GM08714 (cell line): ENCODE measurements around the gene TIA1.
"Not testable (repeated sequence)": the region's sequence is repeated elsewhere in the genome, so short reads cannot be mapped to it uniquely, and the experiment has no call there.

Experiments
- H3K4me3 ChIP-seq: fragments of 200-500 bp; sonication (Bioruptor generic); 2 replicates; pipeline ENCODE4 v1.5.1; 2014; ENCODE audit warnings: mild to moderate bottlenecking, low read length, inconsistent platforms
- ZNF274 ChIP-seq: IDR thresholded peaks from 2 replicates; pipeline ENCODE4 v1.6.1; 2012; ENCODE audit warnings: mild to moderate bottlenecking, low read depth, low read length

TIA1 gene

DNA sequence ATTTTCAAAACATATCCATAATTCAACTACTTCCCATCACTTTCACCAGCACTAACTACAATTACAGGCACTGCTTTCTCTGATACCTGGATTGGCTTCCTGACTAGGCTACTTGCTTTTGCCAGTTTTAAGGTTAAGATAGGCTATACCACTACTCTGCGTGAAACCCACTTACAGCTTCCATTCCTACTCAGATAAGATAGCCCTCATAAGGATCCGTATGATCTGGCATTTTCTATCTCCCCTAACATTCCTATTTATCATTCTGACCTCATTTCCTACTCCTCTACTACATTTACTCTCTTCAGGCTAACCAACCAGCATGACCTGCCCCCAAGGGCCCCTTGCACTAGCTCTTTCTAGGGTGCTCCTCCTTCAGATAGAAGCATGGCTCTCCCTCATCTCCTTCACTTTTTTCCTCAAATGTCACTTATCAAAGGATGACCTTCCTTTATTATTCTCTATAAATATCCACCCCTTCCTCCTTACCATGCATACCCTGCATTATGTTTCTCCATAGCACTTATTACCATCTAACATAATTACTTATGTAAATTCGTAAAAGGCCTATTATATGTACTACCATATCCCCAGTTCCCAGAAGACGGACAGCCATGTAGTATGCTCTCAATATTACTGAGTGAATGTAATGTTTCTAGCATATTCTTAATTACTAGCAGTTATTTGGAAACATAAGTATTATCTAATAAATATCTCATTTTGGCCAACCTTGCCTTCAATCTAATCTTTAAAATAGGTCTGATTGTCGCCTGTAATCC is 4.4 kb downstream of the TIA1 start:
- no peak overlapping the region for H3K4me3 ChIP-seq
- no peak for TF ChIP-seq ZNF274

- no peak overlapping the region for H3K4me3 ChIP-seq
- TF ChIP-seq ZNF274, result no peak
These were observed 5.9 kb downstream of the TIA1 start for GRCh38 chr2:70242552-70242951.

- no peak overlapping the region for H3K4me3 ChIP-seq
These were observed 7.1 kb downstream of the TIA1 start for GRCh38 chr2:70241340-70241739.

DNA sequence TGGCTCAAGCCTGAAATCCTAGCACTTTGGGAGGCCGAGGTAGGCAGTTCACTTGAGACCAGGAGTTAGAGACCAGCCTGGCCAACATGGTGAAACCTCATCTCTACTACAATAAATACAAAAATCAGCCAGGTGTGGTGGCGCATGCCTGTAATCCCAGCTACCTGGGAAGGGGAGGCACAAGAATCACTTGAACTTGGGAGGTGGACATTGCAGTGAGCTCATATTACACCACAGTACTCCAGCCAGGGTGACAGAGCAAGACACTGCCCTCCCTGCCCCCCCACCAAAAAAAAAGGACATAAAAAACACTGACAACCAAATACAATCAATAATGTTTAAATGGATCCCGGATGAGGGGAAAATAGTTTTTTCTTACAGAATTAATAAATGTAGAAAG is 7.8 kb downstream of the TIA1 start:
- no peak for TF ChIP-seq ZNF274
- no peak overlapping the region for H3K4me3 ChIP-seq

More at GRCh38 chr2:70241340-70241739, 7.1 kb downstream of the TIA1 start:
- no peak for TF ChIP-seq ZNF274

DNA sequence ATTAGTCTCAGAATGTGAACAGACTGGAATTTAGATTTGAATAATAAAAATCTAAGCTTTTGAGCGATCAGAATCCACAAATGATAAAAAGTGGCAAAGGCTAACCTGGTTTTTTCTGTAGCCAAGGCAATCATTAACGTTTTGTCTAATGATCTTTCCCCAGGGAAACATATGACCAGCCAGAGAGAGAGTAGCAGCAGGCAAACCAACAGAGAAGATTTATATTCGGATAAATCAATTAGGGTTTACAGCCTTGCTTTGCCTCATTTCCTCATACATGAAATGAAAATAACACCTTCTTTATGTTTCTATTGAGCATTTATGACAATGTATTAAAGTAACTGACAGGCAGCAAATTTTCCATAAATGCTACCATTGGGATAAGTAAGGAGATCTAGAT is 14.5 kb downstream of the TIA1 start:
- no peak for TF ChIP-seq ZNF274
- H3K4me3 ChIP-seq, result no peak overlapping the region

DNA sequence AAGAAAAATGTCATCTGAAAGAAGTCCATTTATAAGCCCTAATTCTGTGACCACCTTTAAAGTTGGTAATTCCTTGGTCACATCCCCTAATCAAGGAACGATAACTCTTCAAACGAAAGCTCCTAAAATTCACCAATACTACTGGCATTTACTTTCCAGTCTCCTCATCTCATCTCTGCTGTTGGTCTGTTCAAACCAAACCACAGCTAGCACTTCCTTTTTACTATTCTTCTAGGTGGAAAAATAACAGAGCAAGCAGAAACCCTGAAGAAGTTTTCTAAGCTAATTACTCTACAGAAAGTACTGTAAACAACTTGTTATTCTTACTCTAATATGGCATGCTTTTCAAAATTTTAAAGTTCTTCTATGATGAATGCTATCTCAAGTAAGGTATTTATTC is 21.6 kb downstream of the TIA1 start:
- no peak overlapping the region for H3K4me3 ChIP-seq
- TF ChIP-seq ZNF274, result no peak

DNA sequence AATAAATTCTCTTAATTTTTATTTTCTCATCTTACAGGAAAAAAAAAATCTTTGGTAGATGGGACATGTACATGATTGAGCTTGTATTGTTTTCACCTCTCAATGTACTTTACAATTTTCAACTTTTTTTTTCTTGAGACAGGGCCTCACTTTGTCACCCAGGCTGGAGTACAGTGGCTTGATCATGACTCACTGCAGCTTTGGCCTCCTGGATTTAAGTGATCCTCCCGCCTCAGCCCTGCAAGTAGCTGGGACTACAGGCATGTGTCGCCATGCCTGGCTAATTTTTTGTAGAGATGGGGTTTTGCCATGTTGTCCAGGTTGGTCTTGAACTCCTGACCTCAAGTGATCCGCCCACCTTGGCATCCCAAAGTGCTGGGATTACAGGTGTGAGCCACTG is 25.1 kb downstream of the TIA1 start:
- H3K4me3 ChIP-seq, result not testable (repeated sequence)

DNA sequence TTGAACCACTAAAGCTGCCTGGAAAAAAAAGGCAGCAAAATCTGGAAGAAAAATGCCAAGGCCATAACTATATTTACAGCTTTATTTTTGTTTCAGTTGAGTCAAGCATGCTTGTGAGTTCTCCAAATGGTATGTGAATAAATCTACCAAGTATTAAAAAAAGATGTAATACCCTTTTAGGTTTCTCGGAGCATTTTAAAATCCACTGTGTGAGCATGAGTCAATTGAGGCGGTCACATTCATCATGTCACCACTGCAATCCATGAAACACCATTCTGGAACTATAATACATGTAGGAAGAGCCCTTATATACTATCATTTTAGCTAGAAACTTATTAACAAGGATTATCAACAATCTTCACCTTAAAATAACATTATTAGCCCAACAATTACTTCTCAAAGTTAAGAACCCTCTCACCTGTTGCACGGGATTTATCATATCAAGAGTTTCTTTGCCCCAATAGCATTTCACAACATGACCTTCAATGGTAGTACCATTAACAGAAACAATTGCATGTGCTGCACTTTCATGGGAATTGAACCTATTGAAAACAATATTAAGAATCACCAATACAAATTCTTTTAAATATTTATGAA is 33.4 kb downstream of the TIA1 start:
- H3K4me3 ChIP-seq, result no peak overlapping the region
- no peak for TF ChIP-seq ZNF274

- no peak for TF ChIP-seq ZNF274
- no peak overlapping the region for H3K4me3 ChIP-seq
These were observed 34.1 kb downstream of the TIA1 start for GRCh38 chr2:70214365-70214764.

GRCh38 chr2:70212298-70212932 is 36.0 kb downstream of the TIA1 start:
- H3K4me3 ChIP-seq, result no peak overlapping the region
- no peak for TF ChIP-seq ZNF274

- no peak for TF ChIP-seq ZNF274
- H3K4me3 ChIP-seq, result no peak overlapping the region
These were observed 36.8 kb downstream of the TIA1 start for GRCh38 chr2:70211595-70211994.

- no peak overlapping the region for H3K4me3 ChIP-seq
- TF ChIP-seq ZNF274, result no peak
These were observed 44.0 kb downstream of the TIA1 start for GRCh38 chr2:70204452-70204851.

DNA sequence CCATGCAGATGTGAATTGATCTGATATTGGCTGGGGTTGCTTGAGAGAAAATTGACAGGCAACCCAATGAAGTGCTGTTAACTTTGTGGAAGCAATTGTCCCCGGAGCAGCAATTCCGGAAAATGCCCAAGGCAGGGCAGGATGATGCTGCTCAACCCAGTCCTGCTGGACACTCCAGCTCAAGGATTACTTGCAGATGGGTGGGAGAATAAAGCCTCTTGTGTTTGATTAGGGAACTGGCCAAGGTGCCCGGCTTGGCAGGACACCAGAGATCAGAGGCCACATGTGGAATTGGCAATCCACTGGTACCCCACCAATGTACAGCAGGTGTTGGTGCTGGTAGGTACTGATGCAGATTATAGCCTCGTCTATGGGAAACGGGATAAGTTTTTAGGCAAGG is 45.3 kb downstream of the TIA1 start:
- no peak for TF ChIP-seq ZNF274
- H3K4me3 ChIP-seq, result no peak overlapping the region

DNA sequence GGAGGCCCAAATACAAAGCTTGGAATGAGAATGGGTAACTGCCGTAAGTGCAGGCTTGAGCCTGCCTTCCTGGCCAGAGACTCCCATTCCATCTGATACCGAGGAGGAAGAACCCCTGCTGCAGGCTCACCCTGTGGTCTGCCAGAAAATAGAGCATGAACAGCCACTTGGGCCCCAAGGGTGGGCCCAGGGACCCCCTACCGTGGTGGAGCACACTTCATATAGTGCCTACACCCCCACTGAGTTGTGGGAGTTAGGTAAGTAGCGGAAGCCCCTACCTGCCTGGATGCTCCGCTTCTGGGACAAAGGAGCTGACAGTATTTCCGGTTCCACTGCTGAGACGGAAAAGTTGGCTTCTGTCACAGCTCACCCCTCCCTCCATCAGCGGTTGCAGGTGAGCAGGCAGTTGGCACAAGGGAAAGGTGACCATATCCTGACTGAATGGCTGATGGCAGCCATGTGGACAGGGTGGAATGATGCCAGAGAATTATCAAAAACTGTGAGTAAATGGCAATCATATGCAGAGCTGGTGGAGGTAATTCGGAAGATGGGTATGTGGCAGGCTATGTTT is 46.1 kb downstream of the TIA1 start:
- H3K4me3 ChIP-seq, result no peak overlapping the region
- no peak for TF ChIP-seq ZNF274

DNA sequence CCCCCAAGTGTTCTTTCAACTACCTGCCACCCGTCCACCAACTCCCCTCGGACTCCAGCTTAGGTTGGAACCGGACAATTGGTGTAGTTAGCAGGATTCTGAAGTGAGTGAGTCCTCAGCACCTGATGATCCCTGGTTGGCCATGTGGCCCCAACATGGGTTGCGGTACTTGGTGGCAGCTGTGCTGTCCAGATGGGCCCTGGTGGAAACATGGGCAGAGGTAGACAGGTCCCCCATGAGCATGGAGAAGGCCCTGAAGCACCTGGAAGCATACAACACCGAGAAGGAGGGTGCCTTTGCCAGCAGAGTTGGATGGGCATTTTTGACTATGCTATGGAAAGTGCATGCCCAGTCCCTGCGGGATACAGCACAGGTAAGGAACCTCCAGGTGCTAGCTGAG is 46.6 kb downstream of the TIA1 start:
- TF ChIP-seq ZNF274, result no peak
- no peak overlapping the region for H3K4me3 ChIP-seq

DNA sequence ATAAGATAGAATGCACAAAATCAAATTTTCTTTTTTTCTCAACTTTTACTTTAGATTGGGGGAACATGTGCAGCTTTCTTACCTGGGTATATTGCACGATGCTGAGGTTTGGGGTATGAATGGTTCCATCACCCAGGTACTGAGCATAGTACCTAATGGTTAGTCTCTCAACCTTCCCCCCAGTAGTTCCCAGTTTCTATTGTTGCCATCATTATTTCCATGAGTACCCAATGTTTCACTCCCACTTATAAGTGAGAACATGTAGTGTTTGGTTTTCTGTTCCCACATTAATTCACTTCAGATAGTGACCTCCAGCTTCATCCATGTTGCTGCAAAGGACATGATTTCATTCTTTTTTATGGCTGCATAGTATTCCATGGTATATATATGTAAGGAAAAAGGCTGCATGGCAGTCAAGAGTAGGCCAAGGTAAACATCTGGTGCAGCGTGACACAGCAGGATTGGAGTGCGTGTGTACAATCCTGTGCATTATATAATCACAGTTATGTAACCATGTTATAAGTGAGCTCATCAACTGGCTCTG is 47.1 kb downstream of the TIA1 start:
- no peak for TF ChIP-seq ZNF274
- H3K4me3 ChIP-seq, result no peak overlapping the region
